Neural cell (in vitro differentiated cells): ENCODE results near the gene ZNF292. TPM values are rescaled to one million over a fixed set of nuclear protein-coding genes. Genes with fewer than 3 reads are reported as not detected.

Source experiments
- H2AFZ ChIP-seq: fragments of 200-600, 300-800 bp; sonication (generic), shearing (Covaris generic); 2 replicates; pipeline ENCODE4 v1.6.0; 2014; ENCODE audit warnings: low read depth, mild to moderate bottlenecking, antibody characterized with exemption, low read length, moderate library complexity
- H3F3A ChIP-seq: fragments of 200-600 bp; shearing (Covaris generic); 2 replicates; pipeline ENCODE4 v1.6.1; 2016; ENCODE audit warnings: mild to moderate bottlenecking, moderate library complexity, mixed read lengths, antibody characterized with exemption, low read length; ENCODE audit not compliant: insufficient read depth, poor library complexity, severe bottlenecking
- H3K27ac ChIP-seq: fragments of 200-600, 300-800 bp; sonication (generic), shearing (Covaris generic); 2 replicates; pipeline ENCODE4 v1.5.1; 2014; ENCODE audit warnings: mild to moderate bottlenecking, low read length, moderate library complexity
- H3K27me3 ChIP-seq: fragments of 300-800, 200-600 bp; sonication (generic), shearing (Covaris generic); 2 replicates; pipeline ENCODE4 v1.6.0; 2014; ENCODE audit warnings: mild to moderate bottlenecking, low read depth, low read length, moderate library complexity; ENCODE audit not compliant: insufficient read depth
- H3K36me3 ChIP-seq: fragments of 300-800, 200-600 bp; sonication (generic), shearing (Covaris generic); 2 replicates; pipeline ENCODE4 v1.5.1; 2014; ENCODE audit warnings: mild to moderate bottlenecking, antibody characterized with exemption, low read length, moderate library complexity; ENCODE audit not compliant: insufficient read depth
- H3K4me2 ChIP-seq: fragments of 300-800, 200-600 bp; sonication (generic), shearing (Covaris generic); 2 replicates; pipeline ENCODE4 v1.6.0; 2014; ENCODE audit warnings: mild to moderate bottlenecking, low read length
- H3K4me3 ChIP-seq: fragments of 300-800, 200-600 bp; sonication (generic), shearing (Covaris generic); 2 replicates; pipeline ENCODE4 v1.5.1; 2014; ENCODE audit warnings: mild to moderate bottlenecking, low read length, moderate library complexity
- H3K79me2 ChIP-seq: fragments of 200-600 bp; shearing (Covaris generic); replicated peaks from 2 replicates; pipeline ENCODE4 v1.6.0; 2014; ENCODE audit warnings: mild to moderate bottlenecking, low read length, moderate library complexity; ENCODE audit not compliant: insufficient read depth
- H3K9ac ChIP-seq: fragments of 300-800, 200-600 bp; sonication (generic), shearing (Covaris generic); 2 replicates; pipeline ENCODE4 v1.6.1; 2016; ENCODE audit warnings: mild to moderate bottlenecking, low read length, mixed read lengths
- H3K9me2 ChIP-seq: fragments of 200-600 bp; shearing (Covaris generic); 2 replicates; pipeline ENCODE4 v1.6.1; 2016; ENCODE audit warnings: mild to moderate bottlenecking, low read length, mixed read lengths; ENCODE audit not compliant: insufficient read depth
- H3K9me3 ChIP-seq: fragments of 200-600, 300-800 bp; sonication (generic), shearing (Covaris generic); 2 replicates; pipeline ENCODE4 v1.6.1; 2016; ENCODE audit warnings: mild to moderate bottlenecking, mixed run types, low read length, moderate library complexity, mixed read lengths
- H4K20me1 ChIP-seq: fragments of 200-600 bp; shearing (Covaris generic); 2 replicates; pipeline ENCODE4 v1.6.1; 2016; ENCODE audit warnings: mild to moderate bottlenecking, mixed run types; ENCODE audit not compliant: insufficient read depth
- EP300 ChIP-seq: fragments of 450-650 bp; conservative IDR thresholded peaks from 2 replicates; pipeline ENCODE4 v1.6.1; 2014; ENCODE audit warnings: antibody characterized with exemption, mild to moderate bottlenecking, moderate library complexity; ENCODE audit not compliant: poor library complexity, severe bottlenecking
- EZH2 ChIP-seq: fragments of 200-600, 300-800 bp; shearing (Covaris generic), sonication (generic); IDR thresholded peaks from 2 replicates; pipeline ENCODE4 v1.6.1; 2014; ENCODE audit warnings: antibody characterized with exemption, low read length, borderline replicate concordance, mild to moderate bottlenecking; ENCODE audit not compliant: insufficient read depth, poor library complexity, severe bottlenecking
- MXI1 ChIP-seq: fragments of 450-650 bp; conservative IDR thresholded peaks from 2 replicates; pipeline ENCODE4 v1.6.1; 2014; ENCODE audit warnings: antibody characterized with exemption, mild to moderate bottlenecking; ENCODE audit not compliant: poor library complexity, severe bottlenecking
- POLR2AphosphoS5 ChIP-seq: IDR thresholded peaks from 2 replicates; pipeline ENCODE4 v1.6.1; 2012
- RAD21 ChIP-seq: fragments of 450-650 bp; conservative IDR thresholded peaks from 2 replicates; pipeline ENCODE4 v1.6.1; 2014; ENCODE audit warnings: antibody characterized with exemption, mild to moderate bottlenecking, moderate library complexity
- SMC3 ChIP-seq: fragments of 450-650 bp; conservative IDR thresholded peaks from 2 replicates; pipeline ENCODE4 v1.6.1; 2014; ENCODE audit warnings: antibody characterized with exemption, mild to moderate bottlenecking, moderate library complexity; ENCODE audit not compliant: poor library complexity
- TAF1 ChIP-seq: IDR thresholded peaks from 2 replicates; pipeline ENCODE4 v1.6.1; 2012; ENCODE audit warnings: low read depth
- polyA plus RNA-seq: library from polyadenylated mRNA; depleted of rRNA; stranded (reverse); fragments of >200 nt; gene quantifications from 2 replicates; pipeline ENCODE4 v1.2.3, GENCODE V29; 2014
- TF ChIP-seq, protein P1 (sequence below): fragments of 450-650 bp; IDR thresholded peaks from 2 replicates; pipeline ENCODE4 v1.5.1; 2014; ENCODE audit warnings: antibody characterized with exemption, mild to moderate bottlenecking, moderate library complexity; ENCODE audit not compliant: poor library complexity, severe bottlenecking
- TF ChIP-seq, protein P2 (sequence below): IDR thresholded peaks from 2 replicates; pipeline ENCODE4 v1.6.1; 2012; ENCODE audit warnings: borderline replicate concordance

Gene ZNF292
- polyA plus RNA-seq, 1 donor from 2014 or later = 29.8 TPM

DNA sequence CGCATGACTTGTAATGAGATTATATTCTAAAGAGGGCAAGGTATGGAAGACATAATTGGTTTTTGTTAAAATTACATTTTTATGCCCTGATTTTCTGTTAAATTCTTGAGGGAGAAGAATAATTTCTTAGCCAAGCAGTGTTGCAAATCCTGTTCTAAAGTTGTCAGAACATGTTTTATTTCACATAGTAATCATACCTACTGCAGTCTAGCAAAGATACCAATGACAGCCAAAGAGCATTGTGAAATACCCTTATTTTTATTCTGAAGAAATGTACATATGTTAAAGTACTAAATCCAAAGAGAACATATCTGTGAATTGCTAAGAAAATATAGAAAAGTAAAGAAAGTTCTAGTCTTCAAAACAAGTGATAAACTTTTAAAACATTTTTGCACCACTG, 127.4 kb downstream of the ZNF292 start:
- no peak overlapping the region for H3K9ac ChIP-seq
- no peak overlapping the region for H2AFZ ChIP-seq
- no peaks in the 10 kb centered on the region for H3K36me3 ChIP-seq
- no peak overlapping the region for H3K4me2 ChIP-seq
- H3K27me3 ChIP-seq = no peaks in the 10 kb centered on the region
- H3K79me2 ChIP-seq = no peaks in the 10 kb centered on the region
- H4K20me1 ChIP-seq = no peaks in the 10 kb centered on the region
- TF ChIP-seq EZH2 (no peak), POLR2AphosphoS5 (no peak), RAD21 (no peak)
- no peaks in the 10 kb centered on the region for H3F3A ChIP-seq
- no peak overlapping the region for H3K27ac ChIP-seq
- no peaks in the 10 kb centered on the region for H3K9me3 ChIP-seq
- no peaks in the 10 kb centered on the region for H3K9me2 ChIP-seq
- H3K4me3 ChIP-seq = no peak overlapping the region

DNA sequence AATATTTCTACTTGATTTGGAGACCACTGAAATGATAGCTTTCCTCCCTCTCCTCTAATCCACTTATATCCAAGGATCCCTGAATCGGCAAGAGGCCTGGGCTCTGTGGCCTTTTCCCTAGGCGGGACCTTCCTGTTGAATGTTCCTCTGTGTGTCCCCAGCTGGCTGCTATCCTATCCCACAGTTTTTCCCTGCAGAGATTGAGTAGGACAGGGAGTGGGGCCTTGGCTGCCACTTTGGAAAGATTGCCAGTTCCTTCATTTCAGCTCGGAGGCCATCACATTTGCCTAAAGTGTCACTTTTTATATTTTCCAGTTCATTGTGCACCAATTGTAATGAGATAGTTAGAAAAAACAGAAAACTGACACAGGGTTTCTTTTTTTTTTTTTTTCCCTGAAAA, 128.1 kb downstream of the ZNF292 start:
- no peak overlapping the region for H2AFZ ChIP-seq
- no peak overlapping the region for H3K27ac ChIP-seq
- H3F3A ChIP-seq = no peaks in the 10 kb centered on the region
- no peaks in the 10 kb centered on the region for H3K79me2 ChIP-seq
- no peaks in the 10 kb centered on the region for H3K36me3 ChIP-seq
- H3K9me3 ChIP-seq = no peaks in the 10 kb centered on the region
- no peak overlapping the region for H3K4me2 ChIP-seq
- no peaks in the 10 kb centered on the region for H3K27me3 ChIP-seq
- no peaks in the 10 kb centered on the region for H3K9me2 ChIP-seq
- H4K20me1 ChIP-seq = no peaks in the 10 kb centered on the region
- TF ChIP-seq TAF1 (no peak), RAD21 (no peak), SMC3 (no peak), POLR2AphosphoS5 (no peak), MXI1 (no peak), EZH2 (no peak), EP300 (no peak)
- TF ChIP-seq, protein P1, sequence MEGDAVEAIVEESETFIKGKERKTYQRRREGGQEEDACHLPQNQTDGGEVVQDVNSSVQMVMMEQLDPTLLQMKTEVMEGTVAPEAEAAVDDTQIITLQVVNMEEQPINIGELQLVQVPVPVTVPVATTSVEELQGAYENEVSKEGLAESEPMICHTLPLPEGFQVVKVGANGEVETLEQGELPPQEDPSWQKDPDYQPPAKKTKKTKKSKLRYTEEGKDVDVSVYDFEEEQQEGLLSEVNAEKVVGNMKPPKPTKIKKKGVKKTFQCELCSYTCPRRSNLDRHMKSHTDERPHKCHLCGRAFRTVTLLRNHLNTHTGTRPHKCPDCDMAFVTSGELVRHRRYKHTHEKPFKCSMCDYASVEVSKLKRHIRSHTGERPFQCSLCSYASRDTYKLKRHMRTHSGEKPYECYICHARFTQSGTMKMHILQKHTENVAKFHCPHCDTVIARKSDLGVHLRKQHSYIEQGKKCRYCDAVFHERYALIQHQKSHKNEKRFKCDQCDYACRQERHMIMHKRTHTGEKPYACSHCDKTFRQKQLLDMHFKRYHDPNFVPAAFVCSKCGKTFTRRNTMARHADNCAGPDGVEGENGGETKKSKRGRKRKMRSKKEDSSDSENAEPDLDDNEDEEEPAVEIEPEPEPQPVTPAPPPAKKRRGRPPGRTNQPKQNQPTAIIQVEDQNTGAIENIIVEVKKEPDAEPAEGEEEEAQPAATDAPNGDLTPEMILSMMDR = no peak
- TF ChIP-seq, protein P2, sequence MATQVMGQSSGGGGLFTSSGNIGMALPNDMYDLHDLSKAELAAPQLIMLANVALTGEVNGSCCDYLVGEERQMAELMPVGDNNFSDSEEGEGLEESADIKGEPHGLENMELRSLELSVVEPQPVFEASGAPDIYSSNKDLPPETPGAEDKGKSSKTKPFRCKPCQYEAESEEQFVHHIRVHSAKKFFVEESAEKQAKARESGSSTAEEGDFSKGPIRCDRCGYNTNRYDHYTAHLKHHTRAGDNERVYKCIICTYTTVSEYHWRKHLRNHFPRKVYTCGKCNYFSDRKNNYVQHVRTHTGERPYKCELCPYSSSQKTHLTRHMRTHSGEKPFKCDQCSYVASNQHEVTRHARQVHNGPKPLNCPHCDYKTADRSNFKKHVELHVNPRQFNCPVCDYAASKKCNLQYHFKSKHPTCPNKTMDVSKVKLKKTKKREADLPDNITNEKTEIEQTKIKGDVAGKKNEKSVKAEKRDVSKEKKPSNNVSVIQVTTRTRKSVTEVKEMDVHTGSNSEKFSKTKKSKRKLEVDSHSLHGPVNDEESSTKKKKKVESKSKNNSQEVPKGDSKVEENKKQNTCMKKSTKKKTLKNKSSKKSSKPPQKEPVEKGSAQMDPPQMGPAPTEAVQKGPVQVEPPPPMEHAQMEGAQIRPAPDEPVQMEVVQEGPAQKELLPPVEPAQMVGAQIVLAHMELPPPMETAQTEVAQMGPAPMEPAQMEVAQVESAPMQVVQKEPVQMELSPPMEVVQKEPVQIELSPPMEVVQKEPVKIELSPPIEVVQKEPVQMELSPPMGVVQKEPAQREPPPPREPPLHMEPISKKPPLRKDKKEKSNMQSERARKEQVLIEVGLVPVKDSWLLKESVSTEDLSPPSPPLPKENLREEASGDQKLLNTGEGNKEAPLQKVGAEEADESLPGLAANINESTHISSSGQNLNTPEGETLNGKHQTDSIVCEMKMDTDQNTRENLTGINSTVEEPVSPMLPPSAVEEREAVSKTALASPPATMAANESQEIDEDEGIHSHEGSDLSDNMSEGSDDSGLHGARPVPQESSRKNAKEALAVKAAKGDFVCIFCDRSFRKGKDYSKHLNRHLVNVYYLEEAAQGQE = no peak
- H3K9ac ChIP-seq = no peak overlapping the region
- no peak overlapping the region for H3K4me3 ChIP-seq

DNA sequence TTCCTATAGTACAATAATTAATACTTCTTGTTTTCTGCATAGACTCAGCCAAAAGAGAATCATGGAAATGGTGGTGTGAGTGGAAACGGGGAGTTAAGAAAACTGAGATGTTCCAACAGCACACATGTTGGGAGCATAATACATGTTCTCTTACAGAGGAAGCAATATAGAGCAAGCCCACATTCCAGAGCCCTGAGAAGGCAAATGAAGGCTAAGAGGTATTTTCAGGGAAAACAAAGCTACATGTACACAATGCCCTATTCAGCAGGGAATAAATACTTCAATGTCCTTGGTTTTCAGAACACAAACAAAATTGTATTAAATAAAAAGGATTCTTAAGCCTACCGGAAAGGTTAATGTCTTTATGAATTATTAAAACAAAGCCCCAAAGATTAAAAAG, 131.9 kb downstream of the ZNF292 start:
- no peak for TF ChIP-seq EP300
- no peaks in the 10 kb centered on the region for H3K27me3 ChIP-seq
- H3K36me3 ChIP-seq = no peaks in the 10 kb centered on the region
- no peak overlapping the region for H3K4me3 ChIP-seq
- no peaks in the 10 kb centered on the region for H4K20me1 ChIP-seq
- no peak overlapping the region for H3K9ac ChIP-seq
- no peak overlapping the region for H3K4me2 ChIP-seq
- no peaks in the 10 kb centered on the region for H3K9me3 ChIP-seq
- H3K9me2 ChIP-seq = no peaks in the 10 kb centered on the region
- no peaks in the 10 kb centered on the region for H3F3A ChIP-seq
- H3K27ac ChIP-seq = no peak overlapping the region
- no peak overlapping the region for H2AFZ ChIP-seq
- H3K79me2 ChIP-seq = no peaks in the 10 kb centered on the region
